Measurements from ENCODE around the gene WRNIP1.

WRNIP1 gene

DNA sequence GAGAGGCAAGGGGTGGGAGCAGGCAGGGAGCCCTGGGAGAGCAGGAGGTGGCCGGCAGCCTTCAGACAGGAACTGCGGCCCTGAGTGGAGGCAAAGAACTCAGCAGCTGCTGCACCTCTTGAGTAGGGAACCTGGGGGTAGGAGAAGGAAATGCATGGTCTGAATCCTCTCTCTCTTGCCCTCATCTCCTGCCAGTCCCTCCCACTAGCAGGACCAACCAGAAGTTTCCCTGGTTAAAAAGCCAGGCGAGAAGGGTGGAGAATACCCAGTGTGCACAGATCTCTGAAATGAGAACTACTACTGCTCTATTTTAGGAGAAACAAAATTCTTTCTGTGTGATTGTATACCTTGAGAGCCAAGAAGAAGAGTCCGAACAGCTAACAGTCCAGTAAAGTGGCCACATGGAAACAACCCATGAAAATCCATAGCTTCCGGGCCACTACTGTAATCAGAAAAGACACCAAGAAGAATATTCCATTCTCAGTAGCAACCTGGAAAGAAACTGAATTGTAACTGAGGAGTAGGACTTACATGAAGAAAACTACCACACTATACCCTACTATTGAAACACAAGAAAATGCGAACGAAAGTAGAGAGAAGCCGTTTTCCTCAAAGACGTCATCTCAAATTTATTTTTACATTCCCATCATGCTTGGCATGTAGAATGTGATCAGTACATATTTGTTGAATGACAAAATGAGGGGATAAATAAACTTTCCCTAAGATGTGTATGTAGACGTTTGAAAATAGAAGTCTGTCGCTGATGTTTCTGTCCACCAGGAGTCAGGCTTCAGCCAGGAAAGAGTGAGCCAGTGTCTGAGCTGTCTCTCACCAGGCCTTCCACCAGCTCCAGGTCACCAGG, 25.6 kb downstream of the WRNIP1 start:
- ATAC-seq: peak; percentile 91
- TF ChIP-seq ARNTL (CRISPR knock-in tag; IDR thresholded peaks at IDR 0.05; ENCODE audit: borderline replicate concordance, low read depth) (no peak), ZNF8 (CRISPR knock-in tag; IDR thresholded peaks at IDR 0.05) (no peak), RARB (CRISPR knock-in tag; IDR thresholded peaks at IDR 0.05) (no peak), GLIS3 (CRISPR knock-in tag; IDR thresholded peaks at IDR 0.05) (no peak), OSR1 (CRISPR knock-in tag; IDR thresholded peaks at IDR 0.05) (no peak), ESRRG (CRISPR knock-in tag; IDR thresholded peaks at IDR 0.05) (no peak), ZNF565 (CRISPR knock-in tag; conservative IDR thresholded peaks at IDR 0.05; ENCODE audit: low read depth) (no peak), ZNF70 (CRISPR knock-in tag; IDR thresholded peaks at IDR 0.05) (no peak), TOX (CRISPR knock-in tag; IDR thresholded peaks at IDR 0.05; ENCODE audit: borderline replicate concordance) (no peak)
- TF ChIP-seq, protein P1, sequence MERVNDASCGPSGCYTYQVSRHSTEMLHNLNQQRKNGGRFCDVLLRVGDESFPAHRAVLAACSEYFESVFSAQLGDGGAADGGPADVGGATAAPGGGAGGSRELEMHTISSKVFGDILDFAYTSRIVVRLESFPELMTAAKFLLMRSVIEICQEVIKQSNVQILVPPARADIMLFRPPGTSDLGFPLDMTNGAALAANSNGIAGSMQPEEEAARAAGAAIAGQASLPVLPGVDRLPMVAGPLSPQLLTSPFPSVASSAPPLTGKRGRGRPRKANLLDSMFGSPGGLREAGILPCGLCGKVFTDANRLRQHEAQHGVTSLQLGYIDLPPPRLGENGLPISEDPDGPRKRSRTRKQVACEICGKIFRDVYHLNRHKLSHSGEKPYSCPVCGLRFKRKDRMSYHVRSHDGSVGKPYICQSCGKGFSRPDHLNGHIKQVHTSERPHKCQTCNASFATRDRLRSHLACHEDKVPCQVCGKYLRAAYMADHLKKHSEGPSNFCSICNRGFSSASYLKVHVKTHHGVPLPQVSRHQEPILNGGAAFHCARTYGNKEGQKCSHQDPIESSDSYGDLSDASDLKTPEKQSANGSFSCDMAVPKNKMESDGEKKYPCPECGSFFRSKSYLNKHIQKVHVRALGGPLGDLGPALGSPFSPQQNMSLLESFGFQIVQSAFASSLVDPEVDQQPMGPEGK (CRISPR knock-in tag; IDR thresholded peaks at IDR 0.05; ENCODE audit: borderline replicate concordance): no peak
- TF ChIP-seq, protein P2, sequence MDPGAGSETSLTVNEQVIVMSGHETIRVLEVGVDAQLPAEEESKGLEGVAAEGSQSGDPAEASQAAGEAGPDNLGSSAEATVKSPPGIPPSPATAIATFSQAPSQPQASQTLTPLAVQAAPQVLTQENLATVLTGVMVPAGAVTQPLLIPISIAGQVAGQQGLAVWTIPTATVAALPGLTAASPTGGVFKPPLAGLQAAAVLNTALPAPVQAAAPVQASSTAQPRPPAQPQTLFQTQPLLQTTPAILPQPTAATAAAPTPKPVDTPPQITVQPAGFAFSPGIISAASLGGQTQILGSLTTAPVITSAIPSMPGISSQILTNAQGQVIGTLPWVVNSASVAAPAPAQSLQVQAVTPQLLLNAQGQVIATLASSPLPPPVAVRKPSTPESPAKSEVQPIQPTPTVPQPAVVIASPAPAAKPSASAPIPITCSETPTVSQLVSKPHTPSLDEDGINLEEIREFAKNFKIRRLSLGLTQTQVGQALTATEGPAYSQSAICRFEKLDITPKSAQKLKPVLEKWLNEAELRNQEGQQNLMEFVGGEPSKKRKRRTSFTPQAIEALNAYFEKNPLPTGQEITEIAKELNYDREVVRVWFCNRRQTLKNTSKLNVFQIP (CRISPR knock-in tag; IDR thresholded peaks at IDR 0.05; ENCODE audit: borderline replicate concordance, low read depth): no peak

DNA sequence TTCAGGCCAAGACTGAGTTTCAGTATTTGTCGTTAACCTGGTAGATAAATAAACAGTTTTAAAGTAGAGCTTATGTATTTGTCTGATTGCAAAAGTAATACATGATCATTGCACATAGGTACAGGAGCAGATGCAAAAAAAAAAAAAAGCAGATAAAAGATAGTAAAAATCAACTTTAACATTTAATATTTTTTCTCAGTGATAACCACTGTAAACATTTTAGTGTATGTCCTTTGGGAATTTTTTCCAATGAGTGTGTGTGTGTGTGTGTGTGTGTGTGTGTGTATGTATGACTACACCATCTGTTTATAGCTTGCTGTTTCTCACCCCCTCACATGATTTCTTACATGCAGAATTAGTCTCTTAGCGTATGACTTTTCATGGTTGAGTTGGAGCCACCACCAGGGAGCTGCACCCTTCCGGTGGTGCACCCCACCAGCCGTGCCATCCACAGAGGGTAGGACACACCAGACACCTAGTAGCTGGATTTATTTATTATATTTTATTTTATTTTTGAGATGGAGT, 26.3 kb downstream of the WRNIP1 start:
- TF ChIP-seq SNAI2 (CRISPR knock-in tag; IDR thresholded peaks at IDR 0.05): no peak
- no peak for TF ChIP-seq ESRRG (CRISPR knock-in tag; IDR thresholded peaks at IDR 0.05)
- no peak for TF ChIP-seq ZNF565 (CRISPR knock-in tag; conservative IDR thresholded peaks at IDR 0.05; ENCODE audit: low read depth)
- no peak for TF ChIP-seq ISL1 (CRISPR knock-in tag; IDR thresholded peaks at IDR 0.05)

DNA sequence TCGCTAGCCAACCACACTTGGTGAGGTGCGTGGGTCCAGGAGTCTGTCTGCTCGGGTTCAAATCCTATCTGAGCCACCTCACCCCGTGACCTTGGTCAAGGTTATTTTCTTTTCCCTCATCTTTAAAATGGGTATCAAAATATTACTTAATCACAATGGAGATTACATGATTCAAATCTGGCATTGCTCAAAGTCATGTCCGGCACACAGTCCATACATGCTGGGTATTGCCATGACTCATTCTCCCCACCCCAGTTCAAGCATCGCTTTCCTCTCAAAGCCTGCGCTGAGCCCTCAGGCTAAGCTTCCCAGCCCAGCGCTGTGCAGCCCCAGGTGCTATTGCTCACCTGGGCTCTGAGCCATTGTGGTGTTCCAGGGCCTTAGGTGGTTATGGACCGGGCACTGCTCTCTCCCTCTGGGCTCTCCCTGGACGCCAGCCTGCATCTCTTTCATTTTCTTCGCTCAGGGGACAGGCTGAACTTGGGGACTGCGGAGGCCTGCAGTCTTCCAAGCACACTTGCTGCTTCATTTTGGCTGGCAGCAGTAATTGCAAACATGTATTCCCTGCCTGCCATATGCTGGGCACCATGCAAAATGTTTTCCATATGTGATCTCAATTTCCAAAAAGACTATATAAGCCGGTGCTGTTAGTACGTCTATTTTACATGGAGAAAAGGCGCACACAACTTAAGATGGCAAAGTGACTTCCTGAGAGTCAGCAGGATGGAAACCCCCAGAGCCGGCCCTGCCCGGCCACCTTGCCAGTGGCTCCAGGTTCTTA, 27.3 kb downstream of the WRNIP1 start:
- TF ChIP-seq CSDC2 (CRISPR knock-in tag; IDR thresholded peaks at IDR 0.05): no peak
- no peak for TF ChIP-seq ZNF565 (CRISPR knock-in tag; conservative IDR thresholded peaks at IDR 0.05; ENCODE audit: low read depth)
- TF ChIP-seq ZC3H10 (CRISPR knock-in tag; IDR thresholded peaks at IDR 0.05): no peak
- TF ChIP-seq, protein P3, sequence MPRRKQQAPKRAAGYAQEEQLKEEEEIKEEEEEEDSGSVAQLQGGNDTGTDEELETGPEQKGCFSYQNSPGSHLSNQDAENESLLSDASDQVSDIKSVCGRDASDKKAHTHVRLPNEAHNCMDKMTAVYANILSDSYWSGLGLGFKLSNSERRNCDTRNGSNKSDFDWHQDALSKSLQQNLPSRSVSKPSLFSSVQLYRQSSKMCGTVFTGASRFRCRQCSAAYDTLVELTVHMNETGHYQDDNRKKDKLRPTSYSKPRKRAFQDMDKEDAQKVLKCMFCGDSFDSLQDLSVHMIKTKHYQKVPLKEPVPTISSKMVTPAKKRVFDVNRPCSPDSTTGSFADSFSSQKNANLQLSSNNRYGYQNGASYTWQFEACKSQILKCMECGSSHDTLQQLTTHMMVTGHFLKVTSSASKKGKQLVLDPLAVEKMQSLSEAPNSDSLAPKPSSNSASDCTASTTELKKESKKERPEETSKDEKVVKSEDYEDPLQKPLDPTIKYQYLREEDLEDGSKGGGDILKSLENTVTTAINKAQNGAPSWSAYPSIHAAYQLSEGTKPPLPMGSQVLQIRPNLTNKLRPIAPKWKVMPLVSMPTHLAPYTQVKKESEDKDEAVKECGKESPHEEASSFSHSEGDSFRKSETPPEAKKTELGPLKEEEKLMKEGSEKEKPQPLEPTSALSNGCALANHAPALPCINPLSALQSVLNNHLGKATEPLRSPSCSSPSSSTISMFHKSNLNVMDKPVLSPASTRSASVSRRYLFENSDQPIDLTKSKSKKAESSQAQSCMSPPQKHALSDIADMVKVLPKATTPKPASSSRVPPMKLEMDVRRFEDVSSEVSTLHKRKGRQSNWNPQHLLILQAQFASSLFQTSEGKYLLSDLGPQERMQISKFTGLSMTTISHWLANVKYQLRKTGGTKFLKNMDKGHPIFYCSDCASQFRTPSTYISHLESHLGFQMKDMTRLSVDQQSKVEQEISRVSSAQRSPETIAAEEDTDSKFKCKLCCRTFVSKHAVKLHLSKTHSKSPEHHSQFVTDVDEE (CRISPR knock-in tag; IDR thresholded peaks at IDR 0.05): no peak
- no peak for TF ChIP-seq ESRRG (CRISPR knock-in tag; IDR thresholded peaks at IDR 0.05)
- no peak for TF ChIP-seq ISL1 (CRISPR knock-in tag; IDR thresholded peaks at IDR 0.05)
- TF ChIP-seq, protein P2 (CRISPR knock-in tag; IDR thresholded peaks at IDR 0.05; ENCODE audit: borderline replicate concordance, low read depth): no peak
- TF ChIP-seq BACH2 (CRISPR knock-in tag; IDR thresholded peaks at IDR 0.05; ENCODE audit: borderline replicate concordance): no peak
- no peak for TF ChIP-seq ZNF70 (CRISPR knock-in tag; IDR thresholded peaks at IDR 0.05)
- ATAC-seq: no peak

More for the DNA sequence above, 26.3 kb downstream of the WRNIP1 start:
- ATAC-seq: no peak
